B cell (primary cell): ENCODE measurements around the gene ZFYVE9. TPM values are rescaled to one million over a fixed set of nuclear protein-coding genes. Genes with fewer than 3 reads are reported as not detected.

Experiments
- ATAC-seq: fragments of 200-7000 bp; cut with Tn5 transposase; one replicate; pipeline ENCODE4 v1.10.0; 2021; ENCODE audit warnings: low read depth, mild to moderate bottlenecking, moderate number of reproducible peaks, moderate library complexity
- CTCF ChIA-PET: fragments of 350-600 bp; sonication (Branson Sonifier 250); formaldehyde crosslinking; loops from one replicate; lab custom pipeline; 2021; ENCODE audit warnings: antibody characterized with exemption, inconsistent platforms; lab: Charles Lee
- POLR2A ChIA-PET: fragments of 350-600 bp; sonication (Branson Sonifier 250); formaldehyde crosslinking; loops from one replicate; lab custom pipeline; 2021; ENCODE audit warnings: antibody characterized with exemption; lab: Charles Lee
- DNase-seq: peaks from one replicate; pipeline ENCODE4 v3.0.0; 2013
- H2AFZ ChIP-seq: 2 replicates; pipeline ENCODE4 v1.6.1; 2012; ENCODE audit warnings: mild to moderate bottlenecking, low read depth, low read length; ENCODE audit not compliant: insufficient read depth, poor library complexity, severe bottlenecking
- H3K27ac ChIP-seq, 2 donors: 1 replicate in 1 of 2; 2 replicates in 1 of 2; pipeline ENCODE4 v1.5.1; 2012 to 2013; ENCODE audit warnings: low read length in 2 of 2, mild to moderate bottlenecking in 2 of 2, moderate library complexity in 1 of 2
- H3K27me3 ChIP-seq, 4 experiments: fragments of 200-600 bp in 1 of 4; sonication (generic) in 1 of 4; replicated peaks in 1 of 4; 1 replicate in 2 of 4; 2 replicates in 2 of 4; pipeline versions ENCODE4 v1.6.1 to v1.7.0; 2013 to 2016; ENCODE audit warnings: low read length in 3 of 4, mild to moderate bottlenecking in 2 of 4, mixed read lengths in 1 of 4, moderate library complexity in 1 of 4; ENCODE audit not compliant: insufficient read depth in 4 of 4, control insufficient read depth in 3 of 4; ENCODE audit errors: control extremely low read depth in 1 of 4
- H3K36me3 ChIP-seq, 2 experiments: replicated peaks in 1 of 2; 1 replicate in 1 of 2; 2 replicates in 1 of 2; pipeline versions ENCODE4 v1.6.1 to v1.7.1; 2013; ENCODE audit warnings: low read length in 1 of 2; ENCODE audit not compliant: insufficient read depth in 2 of 2, control insufficient read depth in 1 of 2; ENCODE audit errors: control extremely low read depth in 1 of 2, extremely low read depth in 1 of 2
- H3K4me1 ChIP-seq, 2 donors: fragments of 200-600 bp in 1 of 2; sonication (generic) in 1 of 2; 1 replicate in 1 of 2; 2 replicates in 1 of 2; pipeline versions ENCODE4 v1.5.1 to v1.6.1; 2013 to 2017; ENCODE audit warnings: low read length in 2 of 2; ENCODE audit not compliant: control insufficient read depth in 2 of 2, insufficient read depth in 2 of 2
- H3K4me2 ChIP-seq: replicated peaks from 2 replicates; pipeline ENCODE3; 2012; ENCODE audit warnings: mild to moderate bottlenecking, low read depth, low read length; ENCODE audit not compliant: poor library complexity, severe bottlenecking
- H3K4me3 ChIP-seq, 5 experiments: fragments of 200-600 bp in 1 of 5; sonication (generic) in 1 of 5; 1 replicate in 3 of 5; 2 replicates in 2 of 5; pipeline versions ENCODE4 v1.5.1 to v1.7.0; 2011 to 2016; ENCODE audit warnings: low read length in 4 of 5, mild to moderate bottlenecking in 4 of 5, low read depth in 2 of 5, control low read depth in 1 of 5, moderate library complexity in 1 of 5; ENCODE audit not compliant: insufficient read depth in 1 of 5; ENCODE audit errors: control extremely low read depth in 1 of 5, extremely low read depth in 1 of 5
- H3K79me2 ChIP-seq: fragments of 200-600 bp; sonication (generic); one replicate; pipeline ENCODE4 v1.6.0; 2016; ENCODE audit warnings: low read length; ENCODE audit not compliant: control insufficient read depth, insufficient read depth
- H3K9ac ChIP-seq: fragments of 200-600 bp; sonication (generic); 2 replicates; pipeline ENCODE4 v1.6.1; 2017; ENCODE audit warnings: mild to moderate bottlenecking, low read length, moderate library complexity
- H3K9me3 ChIP-seq, 3 donors: one replicate each; pipeline versions ENCODE4 v1.6.1 to v1.7.1; 2013; ENCODE audit warnings: low read length in 2 of 3; ENCODE audit not compliant: control insufficient read depth in 2 of 3, insufficient read depth in 1 of 3; ENCODE audit errors: control extremely low read depth in 1 of 3
- H4K20me1 ChIP-seq: 2 replicates; pipeline ENCODE4 v1.6.0; 2012; ENCODE audit warnings: mild to moderate bottlenecking, low read length; ENCODE audit not compliant: insufficient read depth, control insufficient read depth, poor library complexity, severe bottlenecking
- H3K27ac Mint-ChIP-seq: one replicate; pipeline ENCODE4 v1.8.0; 2021; ENCODE audit warnings: mixed read lengths
- H3K27me3 Mint-ChIP-seq: one replicate; pipeline ENCODE4 v1.8.0; 2021; ENCODE audit warnings: mixed read lengths
- H3K4me1 Mint-ChIP-seq: one replicate; pipeline ENCODE4 v1.8.0; 2021; ENCODE audit warnings: mixed read lengths
- H3K4me3 Mint-ChIP-seq: one replicate; pipeline ENCODE4 v1.8.0; 2021; ENCODE audit warnings: mixed read lengths
- H3K9me3 Mint-ChIP-seq: one replicate; pipeline ENCODE4 v1.8.0; 2022; ENCODE audit warnings: mixed read lengths; ENCODE audit not compliant: insufficient read depth
- CTCF ChIP-seq: fragments of 200-600 bp; IDR thresholded peaks from one replicate; pipeline ENCODE4 v1.8.0; 2022; ENCODE audit warnings: antibody characterized with exemption, mild to moderate bottlenecking
- EZH2 ChIP-seq: IDR thresholded peaks from 2 replicates; pipeline ENCODE4 v1.6.1; 2012; ENCODE audit warnings: borderline replicate concordance, low read depth, mild to moderate bottlenecking, moderate library complexity, low read length; ENCODE audit not compliant: insufficient read depth, poor library complexity, severe bottlenecking
- WGBS: methylation state at CpG from one replicate; pipeline ENCODE4 v1.1.5; 2013; ENCODE audit warnings: missing lambda C conversion rate; ENCODE audit not compliant: insufficient coverage; 5-methylcytosine and 5-hydroxymethylcytosine counted together
- intact Hi-C: fragments of 100-400 bp; cut with micrococcal nuclease; formaldehyde crosslinking; loops from one replicate; pipeline ENCODE4 v1.10.0; 2022
- polyA plus RNA-seq: library from polyadenylated mRNA; depleted of rRNA; stranded (reverse); fragments of >200 nt; gene quantifications from 2 replicates; pipeline ENCODE4 v1.2.3, GENCODE V29; 2012
- total RNA-seq, 2 donors: library from RNA; stranded (reverse); fragments of 120-200 nt in 1 of 2; gene quantifications; 1 replicate in 1 of 2; 2 replicates in 1 of 2; pipeline versions ENCODE4 v1.2.3 to v1.2.4, GENCODE V29; 2013 to 2022

Gene ZFYVE9
- total and polyA plus RNA-seq, 2 donors (not counting 1 experiment from before 2014, with no cell fraction given), result 0.16 to 3.3 TPM

GRCh38 chr1:52098139-52098871 lies 43.6 kb upstream of the ZFYVE9 start:
- no peak overlapping the region for H3K27ac Mint-ChIP-seq
- no peaks in the 10 kb centered on the region for H3K9me3 ChIP-seq
- POLR2A ChIA-PET, result no interaction called here

More at GRCh38 chr1:52098139-52098871, 43.6 kb upstream of the ZFYVE9 start:
- H3K36me3 ChIP-seq, result no peaks in the 10 kb centered on the region
- H4K20me1 ChIP-seq, result no peaks in the 10 kb centered on the region
- ATAC-seq (no peak), DNase-seq (no peak)
- no peak overlapping the region for H3K4me3 ChIP-seq
- Mint-ChIP-seq H3K9me3 (peaks cover 2% of the 10 kb centered on the region), H3K4me1 (no peaks in the 10 kb centered on the region), H3K27me3 (peaks cover 3% of the 10 kb centered on the region), H3K4me3 (no peak overlapping the region)
- TF ChIP-seq CTCF, result no peak
- TF ChIP-seq EZH2, result no peak
- no peak overlapping the region for H3K27ac ChIP-seq
- H3K79me2 ChIP-seq, result no peaks in the 10 kb centered on the region
- intact Hi-C loops, result no loop called here
- no peak overlapping the region for H3K4me2 ChIP-seq
- H3K27me3 ChIP-seq, result peaks cover 0 to 5% (median 0%) of the 10 kb centered on the region in 4 experiments
- no peaks in the 10 kb centered on the region for H3K4me1 ChIP-seq
- CTCF ChIA-PET, result no interaction called here
- no peak overlapping the region for H3K9ac ChIP-seq
- WGBS, result 82% methylated on average over 7 of the region's 8 CpGs
- no peak overlapping the region for H2AFZ ChIP-seq
